Keratinocyte (primary cell): ENCODE data around the gene COL1A2.

ENCODE experiments used
- EZH2 ChIP-seq: IDR thresholded peaks from one replicate; pipeline ENCODE4 v1.6.1; 2012; ENCODE audit warnings: inconsistent platforms, mild to moderate bottlenecking, low read length, moderate library complexity
- TF ChIP-seq, protein P1 (sequence below), 3 experiments: IDR thresholded peaks in 1 of 3; conservative IDR thresholded peaks in 1 of 3; optimal IDR thresholded peaks in 1 of 3; 2 replicates in 2 of 3; 3 replicates in 1 of 3; pipeline versions ENCODE3 to v1.5.1; 2011; ENCODE audit warnings: low read length in 3 of 3, mild to moderate bottlenecking in 3 of 3, moderate library complexity in 2 of 3, control low read depth in 1 of 3, inconsistent platforms in 1 of 3; ENCODE audit not compliant: insufficient read depth in 2 of 3; ENCODE audit errors: extremely low read depth in 1 of 3

DNA sequence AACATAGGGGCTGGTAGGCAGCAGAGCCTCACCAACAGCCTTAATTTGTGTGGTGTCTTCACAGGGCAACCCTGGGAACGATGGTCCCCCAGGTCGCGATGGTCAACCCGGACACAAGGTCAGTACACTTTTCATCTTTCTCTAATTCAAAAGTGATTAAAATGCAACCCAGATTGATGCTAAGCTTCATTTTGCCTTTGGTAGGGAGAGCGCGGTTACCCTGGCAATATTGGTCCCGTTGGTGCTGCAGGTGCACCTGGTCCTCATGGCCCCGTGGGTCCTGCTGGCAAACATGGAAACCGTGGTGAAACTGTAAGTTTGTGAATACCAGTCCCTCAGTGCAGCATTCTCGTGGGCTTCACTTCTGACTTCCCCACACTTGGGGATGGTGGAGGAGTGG lies 30.9 kb downstream of the COL1A2 start:
- TF ChIP-seq, protein P1, sequence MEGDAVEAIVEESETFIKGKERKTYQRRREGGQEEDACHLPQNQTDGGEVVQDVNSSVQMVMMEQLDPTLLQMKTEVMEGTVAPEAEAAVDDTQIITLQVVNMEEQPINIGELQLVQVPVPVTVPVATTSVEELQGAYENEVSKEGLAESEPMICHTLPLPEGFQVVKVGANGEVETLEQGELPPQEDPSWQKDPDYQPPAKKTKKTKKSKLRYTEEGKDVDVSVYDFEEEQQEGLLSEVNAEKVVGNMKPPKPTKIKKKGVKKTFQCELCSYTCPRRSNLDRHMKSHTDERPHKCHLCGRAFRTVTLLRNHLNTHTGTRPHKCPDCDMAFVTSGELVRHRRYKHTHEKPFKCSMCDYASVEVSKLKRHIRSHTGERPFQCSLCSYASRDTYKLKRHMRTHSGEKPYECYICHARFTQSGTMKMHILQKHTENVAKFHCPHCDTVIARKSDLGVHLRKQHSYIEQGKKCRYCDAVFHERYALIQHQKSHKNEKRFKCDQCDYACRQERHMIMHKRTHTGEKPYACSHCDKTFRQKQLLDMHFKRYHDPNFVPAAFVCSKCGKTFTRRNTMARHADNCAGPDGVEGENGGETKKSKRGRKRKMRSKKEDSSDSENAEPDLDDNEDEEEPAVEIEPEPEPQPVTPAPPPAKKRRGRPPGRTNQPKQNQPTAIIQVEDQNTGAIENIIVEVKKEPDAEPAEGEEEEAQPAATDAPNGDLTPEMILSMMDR (optimal IDR thresholded peaks at IDR 0.05 in 1 of 3, IDR thresholded peaks at IDR 0.05 in 1 of 3, conservative IDR thresholded peaks at IDR 0.05 in 1 of 3; ENCODE audit: extremely low read depth in 1 of 3, insufficient read depth in 2 of 3, low read length in 3 of 3) = no peak
- TF ChIP-seq EZH2 = no peak
